Measurements from ENCODE around the gene HEPHL1.

Gene HEPHL1

DNA sequence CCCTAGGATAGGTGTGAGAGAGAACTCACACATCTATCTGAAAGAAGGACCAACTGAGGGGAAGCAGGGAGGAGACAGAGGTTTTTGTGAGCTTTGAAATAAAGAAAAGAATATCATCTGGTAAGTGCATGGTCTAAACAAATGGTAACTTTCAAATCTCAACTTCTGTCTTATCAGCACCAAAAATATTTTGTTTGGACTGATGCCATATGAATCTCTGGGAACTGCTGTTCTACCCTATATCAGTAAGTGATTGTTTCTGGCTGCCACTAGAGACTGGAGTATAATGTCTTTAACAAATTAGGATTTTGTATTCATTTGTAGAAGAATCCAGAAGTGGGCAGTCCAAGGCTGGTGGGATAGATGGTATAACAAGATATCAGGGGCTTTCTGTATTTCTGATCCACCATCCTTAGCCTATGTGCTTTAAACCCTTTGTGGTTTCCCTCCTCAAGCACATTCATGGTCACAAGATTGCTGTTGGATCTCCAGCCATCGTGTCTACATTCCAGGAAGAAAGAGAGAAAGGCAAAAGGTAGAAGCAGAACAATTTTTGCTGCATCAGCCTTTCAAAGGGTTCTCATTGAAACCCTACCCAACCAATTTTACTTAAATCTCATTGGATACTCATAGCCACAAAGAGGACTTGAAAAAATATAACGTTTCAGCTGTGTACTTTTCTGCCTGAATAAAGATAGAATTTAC is 4.7 kb downstream of the HEPHL1 start:
- no peak for DNase-seq

DNA sequence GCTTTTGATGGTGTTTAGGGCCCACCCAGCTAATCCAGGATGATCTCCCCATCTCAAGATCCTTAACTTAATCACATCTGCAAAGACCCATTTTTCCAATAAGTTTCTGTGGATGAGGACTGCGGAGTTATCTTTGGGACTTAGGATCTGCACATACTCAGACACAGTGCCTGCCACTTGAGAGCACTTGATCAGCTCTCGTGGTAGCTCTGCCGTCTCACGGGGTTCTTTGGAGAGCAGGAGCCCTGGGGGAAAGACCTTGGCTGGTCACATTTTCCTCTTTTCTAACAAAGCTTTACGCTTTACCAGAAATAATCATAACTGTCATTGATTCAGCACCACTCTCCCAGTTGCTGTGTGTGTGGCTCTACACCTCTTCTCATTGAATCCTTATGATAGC is 6.1 kb downstream of the HEPHL1 start:
- no peak for DNase-seq

DNA sequence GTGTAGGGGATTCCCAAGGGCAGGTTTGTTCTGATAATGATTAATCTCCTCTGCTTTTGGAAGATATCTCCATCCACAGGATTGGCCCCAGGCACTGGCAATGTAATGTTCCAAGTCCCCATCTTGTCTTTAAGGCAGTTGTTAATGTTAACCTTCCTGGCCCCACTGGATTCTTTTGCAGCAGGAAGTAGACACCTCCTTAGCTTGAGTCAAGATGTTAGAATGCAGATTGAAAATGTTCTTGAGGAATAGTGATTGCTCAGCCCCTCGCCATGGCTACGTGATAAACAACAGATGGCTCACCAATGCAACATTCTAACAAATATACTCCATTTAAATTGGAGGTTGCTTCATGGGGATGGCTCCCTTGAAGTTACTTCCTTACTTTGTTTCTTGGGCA is 7.3 kb downstream of the HEPHL1 start:
- no peak for DNase-seq

DNA sequence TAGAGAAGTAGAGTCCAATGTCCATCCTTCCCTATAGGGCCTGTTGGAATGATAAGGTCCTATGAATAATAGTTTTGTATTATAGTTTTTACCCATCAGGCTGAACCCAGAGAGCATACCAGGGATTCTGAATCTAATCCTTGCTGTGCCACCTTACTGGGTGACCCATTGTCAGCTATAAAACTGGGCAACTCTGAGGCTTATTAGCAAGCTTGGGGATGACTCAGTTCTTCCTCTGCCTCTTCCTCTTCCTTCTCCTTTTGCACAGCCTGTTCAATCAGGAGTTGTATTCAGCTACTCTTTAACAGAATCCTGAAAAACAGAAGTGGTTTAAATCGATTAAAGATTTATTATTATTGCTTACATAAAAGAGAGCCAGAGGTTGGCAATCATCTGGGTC is 8.9 kb downstream of the HEPHL1 start:
- DNase-seq: no peak

DNA sequence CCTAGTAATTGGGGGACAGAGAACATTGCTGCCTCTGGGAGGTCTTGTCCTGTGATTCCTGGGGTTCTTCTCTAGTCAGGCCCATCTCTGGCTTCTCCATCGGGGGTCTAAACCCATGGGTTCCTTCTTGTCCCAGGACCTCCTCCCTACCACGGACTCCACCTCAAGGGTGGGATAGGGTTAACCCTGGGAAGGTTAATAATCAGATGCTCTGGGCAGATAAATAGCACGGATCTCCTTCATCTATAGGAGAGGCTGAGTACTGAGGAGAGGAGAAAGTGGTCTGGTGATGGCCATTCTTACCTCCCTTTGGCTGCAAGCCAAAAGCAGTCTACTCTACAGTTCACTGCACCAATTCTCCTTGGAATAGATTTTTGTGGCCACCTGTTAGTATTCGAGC is 10.5 kb downstream of the HEPHL1 start:
- no peak for DNase-seq

DNA sequence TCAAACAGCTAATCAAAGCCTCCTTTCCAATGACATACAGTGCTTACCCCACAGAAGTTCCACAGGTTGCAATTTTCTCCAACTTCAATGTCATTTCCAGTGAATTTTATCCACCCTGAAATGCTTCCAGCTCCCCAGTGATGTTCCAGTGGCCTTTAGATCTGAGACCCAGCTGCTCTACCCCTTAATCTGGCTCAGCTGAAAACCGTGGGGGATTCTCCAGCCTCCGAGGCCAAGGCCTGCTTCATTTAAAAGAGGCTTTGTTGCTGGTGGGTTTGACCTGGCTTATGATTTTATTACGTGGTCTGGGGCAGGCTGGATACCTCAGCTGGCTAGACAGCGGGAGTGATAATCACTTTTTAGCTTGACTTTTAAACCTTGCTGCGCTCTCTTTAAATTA is 10.9 kb downstream of the HEPHL1 start:
- DNase-seq: no peak

DNA sequence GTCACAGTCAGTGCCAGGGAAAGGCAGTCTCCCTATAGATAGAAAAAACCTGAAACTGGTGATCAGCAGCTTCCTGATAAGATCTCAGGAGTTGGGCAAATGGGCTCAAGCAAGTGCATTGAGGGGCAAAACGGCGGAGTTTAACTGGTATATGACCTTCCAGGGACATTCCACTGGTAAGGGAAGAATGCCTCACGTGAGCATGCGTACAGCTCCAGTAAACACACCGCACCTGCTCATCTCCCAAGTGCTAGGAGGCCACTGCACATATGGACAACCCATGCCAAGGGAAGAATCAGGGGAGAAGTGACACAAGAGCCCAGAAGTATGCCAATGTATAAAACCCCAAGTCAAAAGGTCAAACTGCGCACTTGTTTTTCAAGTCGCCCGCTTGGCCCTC is 11.6 kb downstream of the HEPHL1 start:
- no peak for DNase-seq

DNA sequence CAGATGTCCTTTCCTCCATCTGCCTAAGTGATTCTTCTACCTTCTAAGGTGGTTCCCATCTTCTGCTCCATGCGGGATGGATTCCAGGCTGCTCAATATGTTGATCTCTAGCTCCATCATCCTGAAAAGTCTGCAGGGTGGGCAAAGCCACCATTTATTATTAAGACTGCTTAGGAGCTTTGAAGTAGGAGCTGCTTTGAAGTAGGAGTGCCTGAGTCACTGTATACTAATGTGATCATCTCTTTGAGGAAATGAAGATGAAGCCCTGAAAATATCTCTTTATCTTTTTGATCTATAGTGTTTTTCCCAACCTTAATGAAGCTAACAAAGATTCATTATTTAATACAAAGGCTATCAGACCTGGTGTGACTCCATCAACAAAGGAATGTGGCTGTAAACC is 13.1 kb downstream of the HEPHL1 start:
- DNase-seq: no peak

DNA sequence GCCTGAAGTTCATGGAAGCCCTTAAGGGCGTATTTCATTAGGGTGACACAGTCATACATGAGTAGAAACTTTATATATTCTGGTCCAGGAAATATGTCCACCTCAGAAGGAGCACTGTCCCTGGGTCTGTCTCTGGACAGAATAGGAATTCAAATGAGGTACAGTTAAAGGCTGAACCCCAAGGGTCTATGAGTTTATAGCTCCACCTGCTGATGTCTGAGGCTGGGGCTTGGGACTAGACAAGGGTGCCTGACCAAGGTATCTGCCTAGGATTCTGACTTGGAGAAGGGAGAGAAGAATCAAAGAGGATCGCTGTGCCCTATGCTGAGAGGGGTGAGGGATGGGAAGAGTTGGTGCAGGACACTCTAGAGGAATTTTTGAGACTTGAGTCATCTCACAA is 14.9 kb downstream of the HEPHL1 start:
- no peak for DNase-seq

DNA sequence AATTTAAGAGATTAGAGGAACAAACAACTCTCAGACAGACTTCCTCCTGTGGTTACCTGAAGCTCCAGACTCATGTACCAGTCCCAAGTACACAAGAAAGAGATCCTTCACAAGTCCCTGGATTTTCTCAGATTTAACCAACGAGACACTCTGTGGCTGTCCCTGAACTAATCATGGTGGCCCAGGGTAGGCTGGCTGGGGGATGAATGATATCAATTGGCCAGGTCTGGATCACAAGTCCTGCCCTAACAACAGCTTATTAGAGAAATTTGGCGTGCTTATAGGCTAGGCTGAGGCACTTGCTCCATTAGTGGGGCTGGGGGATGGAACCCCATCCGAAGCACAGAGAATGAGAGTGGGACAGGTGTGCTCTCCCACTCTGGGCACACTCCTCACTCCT is 22.1 kb downstream of the HEPHL1 start:
- DNase-seq: no peak

DNA sequence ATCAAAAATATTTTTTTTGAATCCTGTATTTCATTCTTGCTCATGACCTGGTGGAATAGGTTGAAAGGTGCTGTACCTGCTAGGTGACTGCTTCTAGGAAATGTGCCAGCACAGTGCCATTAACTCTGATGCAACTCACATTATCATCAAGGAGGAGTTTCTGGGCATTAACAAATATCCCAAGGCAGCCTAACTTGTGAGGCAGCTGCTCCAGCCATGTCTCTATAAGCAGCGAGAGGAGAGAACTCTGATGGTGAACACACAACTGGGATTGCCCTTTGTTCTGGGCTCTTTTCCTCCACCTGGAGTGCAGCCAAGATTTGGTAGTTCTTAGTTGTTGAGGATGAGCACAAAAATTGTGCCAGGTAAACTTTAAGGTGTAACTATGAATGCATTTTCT is 25.6 kb downstream of the HEPHL1 start:
- no peak for DNase-seq

DNA sequence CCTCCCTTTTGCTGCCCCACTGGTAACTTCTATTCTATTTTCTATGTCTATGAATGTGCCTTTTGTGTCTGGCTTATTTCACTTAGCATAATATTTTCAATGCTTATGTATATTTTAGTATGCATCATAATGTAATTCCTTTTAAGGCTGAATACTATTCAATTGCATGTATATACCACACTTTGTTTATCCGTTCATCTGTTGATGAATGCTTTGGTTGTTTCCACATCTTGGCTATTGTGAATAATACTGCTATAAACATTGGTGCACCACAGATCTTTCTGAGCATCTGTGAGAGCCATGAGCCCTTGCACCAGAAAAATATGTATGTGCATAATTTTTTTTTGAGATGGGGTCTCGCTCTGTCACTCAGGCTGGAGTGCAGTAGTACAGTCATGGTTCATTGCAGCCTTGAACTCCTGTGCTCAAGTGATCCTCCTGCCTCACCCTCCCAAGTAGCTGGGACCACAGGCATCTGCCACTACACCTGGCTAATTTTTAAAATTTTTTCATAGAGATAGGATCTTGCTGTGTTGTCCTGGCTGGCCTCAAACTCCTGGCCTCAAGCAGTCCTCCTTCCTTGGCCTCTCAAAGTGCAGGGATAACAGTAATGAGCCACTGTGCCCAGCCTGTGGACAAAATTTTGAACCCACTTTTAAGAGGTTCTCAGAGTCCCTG is 27.0 kb downstream of the HEPHL1 start:
- no peak for DNase-seq

DNA sequence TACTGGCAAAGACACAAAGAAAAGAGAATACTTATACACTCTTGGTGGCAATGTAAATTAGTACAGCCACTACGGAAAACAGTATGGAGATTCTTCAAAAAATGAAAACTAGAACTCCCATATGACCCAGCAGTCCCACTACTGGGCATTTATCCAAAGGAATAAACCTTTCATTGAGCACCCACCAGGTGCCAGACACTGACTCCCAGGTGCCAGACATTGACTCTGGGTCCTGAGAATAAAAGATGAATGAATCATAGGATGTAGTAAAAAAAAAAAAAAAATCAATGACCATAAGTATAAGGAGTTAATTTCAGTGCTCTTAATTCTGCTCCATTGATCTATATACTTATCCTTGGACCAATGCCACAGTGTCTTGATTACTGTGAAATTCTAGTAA is 28.2 kb downstream of the HEPHL1 start:
- no peak for DNase-seq

DNA sequence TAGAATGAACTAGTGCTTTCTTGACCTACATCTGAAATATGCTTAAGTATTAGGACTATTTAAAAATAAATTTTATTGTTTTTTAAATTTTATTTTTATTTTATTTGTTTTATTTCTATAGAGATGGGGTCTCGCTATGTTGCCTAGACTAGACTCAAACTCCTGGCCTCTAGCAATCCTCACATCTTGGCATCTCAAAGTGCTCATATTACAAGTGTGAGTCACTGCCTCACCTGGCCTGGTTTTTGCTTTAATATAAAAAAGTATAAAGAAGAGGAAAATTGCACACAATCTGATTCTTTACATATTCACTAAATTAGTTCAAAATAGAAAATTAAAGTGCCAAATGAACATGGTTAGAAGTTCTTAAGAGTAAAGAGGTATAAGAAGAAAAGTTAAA is 37.5 kb downstream of the HEPHL1 start:
- DNase-seq: no peak

DNA sequence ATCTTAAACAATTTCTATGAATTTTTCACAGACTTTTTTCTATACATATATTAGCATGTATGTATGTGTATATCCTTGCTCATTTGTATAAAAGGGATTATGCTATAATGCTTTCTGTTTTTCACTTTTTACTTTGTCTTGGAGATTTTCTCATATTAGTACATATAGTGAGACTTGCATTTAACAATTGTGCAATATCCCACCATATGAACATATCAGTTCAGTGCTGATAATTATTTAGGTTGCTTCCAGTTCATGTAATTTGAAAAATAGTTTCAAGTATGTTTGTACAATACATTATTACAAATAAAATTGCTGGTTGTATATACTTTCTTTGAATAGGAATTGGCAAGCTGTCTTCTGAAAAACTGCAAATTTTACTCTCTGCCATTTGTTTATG is 37.9 kb downstream of the HEPHL1 start:
- DNase-seq: no peak

DNA sequence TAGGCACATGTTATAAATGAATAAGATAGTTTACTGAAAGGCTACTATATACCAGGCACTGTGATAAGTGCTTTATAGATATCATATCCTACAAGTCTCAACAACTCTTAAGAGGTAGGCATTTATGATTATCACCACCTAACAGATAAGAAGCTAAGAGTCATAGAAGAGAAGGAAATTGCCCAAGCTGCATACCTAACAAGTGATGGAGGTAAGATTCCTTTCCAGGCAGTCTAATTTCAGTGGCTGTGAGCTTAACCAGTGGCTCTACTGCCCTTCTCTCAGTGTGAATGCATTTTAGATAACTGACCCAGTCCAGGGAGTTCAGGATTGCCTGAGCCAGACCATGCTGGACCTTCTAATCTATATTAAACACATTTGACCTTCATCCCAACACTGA is 39.2 kb downstream of the HEPHL1 start:
- DNase-seq: no peak

DNA sequence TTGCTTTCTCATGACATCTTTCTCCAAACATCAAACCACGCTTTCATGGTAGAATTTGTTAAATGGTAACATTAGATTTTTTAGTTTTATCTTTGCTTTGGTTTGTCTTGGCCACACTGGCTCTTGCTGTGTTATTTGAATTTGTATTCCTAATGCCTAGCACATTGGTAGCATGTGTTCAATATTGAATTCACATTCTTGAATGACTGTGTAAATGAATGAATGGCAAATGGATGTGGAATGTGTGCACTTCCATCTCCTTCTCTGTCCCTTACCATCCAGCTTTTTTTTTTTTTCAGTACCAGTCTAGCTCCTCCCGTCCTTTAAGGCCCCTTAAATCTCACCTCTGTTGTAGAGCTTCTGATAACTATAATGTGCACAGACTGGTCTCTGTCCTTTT is 41.2 kb downstream of the HEPHL1 start:
- no peak for DNase-seq

DNA sequence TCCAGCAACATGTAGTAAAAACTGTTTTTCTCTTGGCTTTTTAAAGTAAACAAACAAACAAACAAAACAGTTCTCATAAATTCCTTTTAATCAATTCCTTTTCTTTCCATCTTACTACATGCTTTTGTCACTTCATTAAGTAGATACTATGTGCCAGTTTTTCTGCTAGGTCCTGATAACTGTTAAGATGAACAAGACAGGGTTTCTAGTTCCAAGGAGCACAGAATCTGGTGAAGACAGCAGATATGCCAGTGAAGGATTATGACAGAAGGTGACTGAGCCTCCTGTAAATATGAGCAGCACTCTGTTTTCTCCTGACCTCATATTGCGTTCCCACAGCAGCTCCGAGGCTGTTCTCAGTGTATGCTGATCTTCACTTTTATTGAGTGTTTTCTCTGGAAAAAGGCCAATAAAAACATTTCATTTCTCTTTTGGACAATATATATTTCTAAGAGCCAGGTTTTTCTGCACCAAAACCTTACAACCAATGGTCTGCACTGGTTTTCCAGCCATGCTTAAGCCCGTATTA is 45.8 kb downstream of the HEPHL1 start:
- DNase-seq: no peak

DNA sequence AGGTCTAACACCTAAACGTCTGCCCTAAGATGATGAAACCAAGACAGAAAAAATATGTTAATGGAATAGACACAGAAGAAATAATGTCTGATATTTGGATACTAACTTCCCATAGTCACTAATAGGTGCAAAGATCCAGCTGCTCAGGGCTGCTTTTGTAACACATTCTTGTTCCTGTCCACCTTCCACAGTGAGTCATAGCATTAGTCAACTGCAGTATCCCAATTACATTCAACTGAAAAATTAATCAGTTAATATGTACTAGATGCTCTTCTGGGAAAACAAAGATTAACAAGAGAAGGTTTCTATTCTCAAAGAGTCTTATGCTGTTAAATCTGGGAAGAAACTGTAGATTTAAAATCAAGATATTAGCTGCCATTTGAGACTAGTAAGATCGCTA is 47.6 kb downstream of the HEPHL1 start:
- DNase-seq: no peak

DNA sequence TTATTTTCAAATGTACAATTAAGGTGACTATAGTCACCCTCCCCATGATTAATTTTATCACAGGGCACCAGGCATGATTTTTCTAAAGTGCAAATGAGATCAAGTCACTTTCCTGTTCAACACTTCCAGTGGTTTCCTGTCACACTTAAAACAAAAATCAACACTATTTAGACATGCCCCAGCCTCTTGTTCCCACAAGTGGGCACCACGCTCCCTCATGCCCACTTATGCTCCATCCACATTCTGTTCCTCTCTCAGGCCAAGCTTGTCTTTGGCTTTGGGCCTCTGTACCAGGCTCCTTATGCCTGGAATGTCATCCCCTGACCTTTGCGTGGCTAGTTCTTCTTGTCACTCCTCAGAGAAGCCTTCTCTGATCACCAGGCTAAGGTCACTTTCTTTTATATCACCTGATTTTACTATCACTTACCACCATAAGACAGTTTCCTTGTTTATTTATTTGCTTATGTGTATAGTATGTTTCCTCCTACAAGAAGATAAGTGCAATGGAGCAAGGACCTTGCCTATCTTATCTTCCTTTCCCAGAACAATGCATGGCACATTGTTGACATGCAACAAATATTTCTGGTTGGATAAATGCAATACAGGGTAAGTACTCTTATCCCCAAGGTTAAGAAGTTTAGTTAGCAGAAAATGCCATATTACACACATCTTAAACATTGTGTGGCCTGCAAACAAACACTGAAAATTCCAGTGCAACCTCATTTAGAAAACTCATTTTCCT is 56.6 kb downstream of the HEPHL1 start:
- no peak for DNase-seq

DNA sequence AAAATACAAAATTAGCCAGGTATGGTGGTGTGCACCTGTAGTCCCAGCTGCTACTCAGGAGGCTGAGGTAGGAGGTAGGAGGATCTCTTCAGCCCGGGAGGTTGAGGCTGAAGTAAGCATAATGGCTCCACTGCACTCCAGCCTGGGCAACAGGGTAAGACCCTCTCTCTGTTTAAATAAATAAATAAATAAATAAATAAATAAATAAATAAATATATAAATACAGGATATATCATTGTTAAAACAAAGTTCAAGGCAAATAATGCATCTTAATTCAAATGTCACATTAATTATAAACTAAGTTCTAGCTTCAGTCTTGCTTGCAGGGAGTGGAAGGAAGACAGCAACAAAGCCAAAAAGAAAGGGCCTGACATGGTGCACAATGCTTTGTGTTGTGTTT is 63.0 kb downstream of the HEPHL1 start:
- DNase-seq: no peak

DNA sequence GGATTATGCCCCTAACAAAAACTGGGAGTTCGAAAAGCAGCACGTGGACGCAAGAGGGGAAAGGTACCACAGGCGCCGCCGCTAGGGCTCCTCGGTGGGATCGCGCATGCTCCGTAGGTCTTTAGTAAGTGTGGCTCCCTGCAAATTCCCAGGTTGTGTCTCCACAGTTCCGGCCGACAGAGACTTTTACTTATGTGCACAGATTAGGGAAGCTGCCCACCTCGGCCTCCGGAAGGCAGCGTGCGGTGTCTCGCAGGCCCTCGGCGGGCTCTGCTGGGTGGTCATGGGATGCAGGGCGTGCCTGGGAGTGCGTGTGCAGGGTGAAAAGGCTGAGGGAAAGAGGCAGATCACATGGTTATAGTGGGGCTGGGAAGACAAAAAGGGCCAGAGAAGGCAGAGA is 67.8 kb downstream of the HEPHL1 start:
- no peak for DNase-seq

DNA sequence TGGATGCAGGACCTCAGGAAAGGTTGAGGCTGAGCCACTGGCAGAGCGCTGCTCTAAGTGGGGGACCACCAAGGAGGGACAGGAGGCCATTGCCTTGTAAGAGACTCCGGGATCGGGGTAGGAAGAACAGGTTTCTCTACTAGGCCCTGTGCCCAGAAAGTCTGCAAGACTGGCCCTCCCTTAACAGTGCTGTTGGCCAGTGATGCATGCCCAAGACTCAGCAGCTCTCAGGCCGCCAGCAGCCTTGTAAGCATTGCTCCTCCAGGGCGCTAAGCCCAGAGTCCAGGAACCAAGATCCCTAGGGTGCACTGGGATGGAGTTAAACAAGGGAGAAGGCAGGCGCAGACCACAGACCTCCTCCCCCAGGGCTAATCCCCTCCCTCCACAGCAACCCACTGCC is 68.2 kb downstream of the HEPHL1 start:
- DNase-seq: no peak

DNA sequence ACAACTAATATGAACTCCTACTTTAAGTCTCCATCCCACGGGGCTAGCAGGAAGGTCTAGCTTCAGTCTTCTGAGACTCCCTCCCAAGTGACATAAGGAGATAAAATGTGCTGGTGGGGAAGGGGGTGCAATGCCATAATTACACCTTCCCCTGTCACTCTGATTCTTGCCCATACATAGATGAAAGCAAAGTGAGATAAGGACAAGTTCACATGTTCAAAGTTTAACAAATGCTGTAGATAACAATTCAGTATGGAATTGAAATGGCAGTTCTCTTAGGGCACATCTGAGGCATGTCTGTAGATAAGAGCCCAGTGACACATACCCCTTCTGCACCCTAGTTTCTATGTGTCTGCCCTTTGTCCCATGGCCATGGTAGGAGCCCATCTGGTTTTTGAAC is 69.2 kb downstream of the HEPHL1 start:
- no peak for DNase-seq

All from stimulated activated CD4-positive, alpha-beta T cell treated with anti-CD3 and anti-CD28 coated beads, Interleukin-12 subunit alpha, Interleukin-12 subunit beta, amount 100 ng/mL, for 4 hours (primary cell).